ENCODE measurements around the gene MSL3. TPM values are rescaled to one million over a fixed set of nuclear protein-coding genes. Genes with fewer than 3 reads are reported as not detected.

MSL3 gene
- total RNA-seq, 1 experiment from 2014 or later, result 25.4 TPM

DNA sequence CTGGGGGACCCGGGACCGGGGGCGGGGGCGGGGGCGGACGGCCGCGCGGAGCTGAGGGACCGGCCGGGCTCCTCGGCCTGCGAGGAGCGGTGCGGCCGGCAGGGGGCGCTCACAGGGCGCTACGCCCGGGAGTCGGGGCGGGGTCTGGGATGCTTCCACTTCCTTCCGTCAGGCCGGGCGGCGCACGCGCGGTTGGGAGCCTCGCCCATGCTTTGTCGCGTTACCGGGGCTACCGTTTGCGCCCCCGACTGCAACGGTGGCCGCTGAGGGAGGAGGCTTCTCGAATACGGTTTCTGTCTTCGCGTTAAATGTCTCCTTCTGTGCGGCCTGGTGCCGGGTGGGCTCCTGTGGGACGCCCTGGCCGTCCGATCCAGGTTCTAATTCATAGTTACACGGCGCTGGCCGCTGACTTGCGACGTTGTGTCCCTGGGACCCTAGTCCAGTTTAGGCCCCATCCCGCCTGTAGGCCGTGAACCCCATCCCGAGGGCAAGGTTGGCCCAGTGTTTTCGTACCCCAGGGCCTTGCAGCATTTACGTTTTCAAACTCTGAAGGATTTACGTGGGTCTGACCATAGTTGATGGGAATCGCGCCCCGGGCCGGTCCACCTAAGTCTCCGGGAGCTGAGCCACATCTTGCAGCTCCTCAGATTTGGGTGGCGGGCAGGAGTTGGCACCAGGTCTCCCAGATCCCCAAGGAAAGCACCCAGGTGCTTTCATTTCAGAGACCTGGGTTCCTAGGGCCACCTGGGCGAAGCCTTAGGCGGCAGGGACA, 549 bp downstream of the MSL3 start:
- peak; percentile 76 for DNase-seq (ENCODE audit: extremely low read depth, low read depth)

DNA sequence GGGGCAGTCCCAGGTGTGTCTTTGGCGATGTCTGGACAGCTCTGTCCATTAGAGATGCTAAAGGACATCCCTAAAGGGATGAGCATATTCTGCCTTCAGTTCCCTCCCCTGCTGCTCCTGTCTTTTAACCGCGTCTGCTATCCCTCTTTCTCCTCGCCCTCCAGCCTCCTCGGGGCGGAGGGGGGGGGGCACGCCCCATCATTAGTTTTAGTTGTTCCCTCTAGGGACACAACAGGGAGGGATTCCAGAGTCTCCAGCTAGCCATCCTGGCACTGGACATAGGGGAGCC, 1.1 kb downstream of the MSL3 start:
- no peak for DNase-seq (ENCODE audit: extremely low read depth, low read depth)

DNA sequence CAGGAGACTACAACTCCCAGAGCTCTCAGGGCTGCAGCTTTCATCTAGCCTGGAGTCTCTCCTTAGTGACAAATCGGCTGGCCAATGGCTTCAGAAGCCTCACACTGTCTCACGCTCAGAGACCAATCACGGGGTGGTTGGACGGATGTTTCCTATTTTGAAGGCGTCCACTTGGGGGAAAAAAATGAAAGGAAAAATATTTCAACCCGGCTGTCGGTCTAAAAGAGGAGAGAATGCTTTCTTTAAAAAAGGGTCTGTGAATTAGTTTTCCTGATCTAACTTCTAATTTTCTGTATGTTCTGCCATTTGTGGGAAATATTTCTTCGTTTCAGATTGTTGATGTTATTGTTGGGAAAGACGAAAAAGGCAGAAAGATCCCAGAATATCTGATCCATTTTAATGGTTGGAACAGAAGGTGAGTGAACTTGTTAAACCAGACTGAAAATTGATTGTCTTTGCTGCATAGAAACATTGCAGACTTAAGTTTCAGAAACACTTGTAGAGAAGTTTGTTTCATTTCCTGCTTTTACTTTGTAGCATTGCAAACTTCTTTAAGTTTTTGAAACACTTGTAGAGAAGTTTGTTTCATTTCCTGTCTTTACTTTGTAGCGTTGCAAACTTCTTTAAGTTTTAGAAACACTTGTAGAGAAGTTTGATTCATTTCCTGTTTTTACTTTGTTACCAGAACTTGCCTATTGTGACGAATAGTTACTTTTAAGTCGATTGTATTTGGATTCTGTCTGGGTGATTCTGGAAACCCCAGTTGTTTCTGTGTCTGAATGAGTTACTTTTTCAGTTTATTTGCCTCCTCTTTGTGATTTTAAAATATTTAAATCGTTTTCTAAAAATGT, 1.6 kb downstream of the MSL3 start:
- DNase-seq (ENCODE audit: extremely low read depth, low read depth), result peak; percentile 94

DNA sequence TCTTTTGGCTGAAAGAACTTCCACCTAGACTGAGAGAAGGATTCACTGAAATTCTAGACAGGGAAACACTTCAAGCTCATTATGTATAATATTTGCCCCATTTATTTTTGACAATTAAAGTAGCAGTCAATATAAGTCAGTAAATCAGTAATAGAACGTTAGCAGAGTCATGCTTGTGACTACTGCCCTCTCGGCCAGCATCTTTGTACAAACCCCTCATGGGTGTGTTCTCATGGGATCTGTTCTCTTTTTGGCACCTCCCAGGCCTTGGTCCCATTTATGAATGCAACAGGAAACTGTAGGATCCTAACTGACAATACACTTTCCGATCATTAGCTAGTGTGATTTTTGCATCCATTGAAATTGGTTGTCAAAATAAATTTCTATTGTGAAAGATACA, 2.9 kb downstream of the MSL3 start:
- no peak for DNase-seq (ENCODE audit: extremely low read depth, low read depth)

DNA sequence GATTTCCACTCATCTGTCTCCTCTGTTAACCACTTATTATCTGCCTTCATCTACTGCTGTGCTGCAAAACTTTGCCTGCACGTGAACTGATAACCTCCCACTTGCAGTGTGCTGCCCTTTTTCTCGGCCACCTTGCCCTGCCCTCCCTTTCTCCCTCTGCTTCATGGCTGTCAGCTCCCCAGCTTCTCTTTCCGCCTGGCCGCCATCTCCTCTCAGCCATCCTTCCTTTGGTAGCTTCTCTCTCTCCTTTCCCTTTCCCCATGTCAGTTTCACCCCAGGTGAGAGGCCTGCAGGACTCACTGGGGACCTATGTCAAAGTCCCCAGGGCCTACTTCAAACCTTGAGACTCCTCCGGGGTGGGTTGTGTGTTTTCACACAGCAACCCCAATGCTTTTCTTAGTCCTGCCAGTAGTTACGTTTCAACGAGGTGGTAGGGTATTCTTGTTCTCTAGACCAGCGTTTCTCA, 6.6 kb downstream of the MSL3 start:
- no peak for DNase-seq (ENCODE audit: extremely low read depth, low read depth)

DNA sequence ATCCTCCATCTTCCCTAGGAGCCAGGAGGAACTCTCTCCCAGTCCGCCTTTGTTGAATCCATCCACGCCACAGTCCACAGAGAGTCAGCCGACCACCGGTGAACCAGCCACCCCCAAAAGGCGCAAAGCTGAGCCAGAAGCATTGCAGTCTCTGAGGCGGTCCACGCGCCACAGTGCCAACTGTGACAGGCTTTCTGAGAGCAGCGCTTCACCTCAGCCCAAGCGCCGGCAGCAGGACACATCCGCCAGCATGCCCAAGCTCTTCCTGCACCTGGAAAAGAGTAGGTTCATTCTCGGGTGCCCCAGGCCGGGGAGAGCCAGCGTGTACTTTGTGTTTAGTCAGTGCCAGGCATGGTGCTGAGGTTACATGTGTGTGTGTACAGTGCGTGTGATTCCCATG, 7.4 kb downstream of the MSL3 start:
- no peak for DNase-seq (ENCODE audit: extremely low read depth, low read depth)

DNA sequence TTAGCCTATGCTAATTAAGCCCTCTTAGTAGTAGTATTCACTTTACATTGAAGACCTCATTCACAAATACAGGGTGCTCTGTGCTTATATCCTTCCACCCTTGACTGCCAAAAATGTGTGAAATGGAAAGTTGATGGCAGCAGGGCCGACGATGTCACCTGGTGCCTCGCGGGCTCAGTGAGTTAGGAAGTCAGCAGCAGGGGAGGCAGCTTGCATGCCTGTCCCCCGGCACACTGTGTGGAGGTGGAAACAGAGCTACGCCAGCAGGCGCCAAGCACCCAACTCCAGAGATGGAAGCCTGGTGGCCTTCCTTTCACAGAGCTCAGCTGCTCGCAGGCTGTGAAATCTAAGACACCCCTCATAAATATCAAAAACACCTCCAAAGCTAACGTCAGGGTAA, 8.4 kb downstream of the MSL3 start:
- no peak for DNase-seq (ENCODE audit: extremely low read depth, low read depth)

DNA sequence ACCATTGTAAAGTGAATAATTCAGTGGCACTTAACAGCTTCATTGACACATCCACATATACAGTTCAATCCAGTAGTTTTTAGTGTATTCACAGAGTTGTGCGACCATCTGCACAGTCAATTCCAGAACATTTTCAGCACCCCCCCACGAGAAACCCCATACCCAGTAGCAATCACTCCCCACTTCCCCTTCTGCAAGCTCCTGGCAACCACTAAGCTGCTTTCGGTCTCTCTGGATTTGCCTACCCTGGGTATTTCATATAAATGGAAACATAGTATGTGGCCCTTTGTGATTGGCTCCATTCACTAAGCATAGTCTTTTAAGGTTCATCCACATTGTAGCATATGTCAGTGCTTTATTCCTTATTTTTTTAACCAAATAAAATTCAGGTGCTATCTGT, 10.0 kb downstream of the MSL3 start:
- no peak for DNase-seq (ENCODE audit: extremely low read depth, low read depth)

DNA sequence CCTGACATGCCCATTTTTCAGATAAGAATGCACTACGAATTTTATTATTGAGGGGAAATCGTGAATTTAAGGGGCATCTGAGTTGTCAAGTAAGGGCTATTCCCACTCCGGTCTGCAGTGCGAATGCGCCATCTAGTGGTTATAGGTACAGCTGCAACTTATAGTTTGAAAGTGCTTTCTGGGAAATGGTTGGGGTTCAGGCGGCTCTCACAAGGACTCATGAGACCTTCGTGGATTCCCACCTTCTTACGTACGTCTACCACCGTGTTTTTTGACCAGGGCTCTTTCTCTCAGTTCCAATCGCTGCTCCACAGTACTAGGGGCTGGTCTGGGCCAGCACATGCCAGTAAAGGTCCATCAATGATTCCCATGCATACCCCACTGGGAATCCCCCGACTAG, 12.3 kb downstream of the MSL3 start:
- peak; percentile 51 for DNase-seq (ENCODE audit: extremely low read depth, low read depth)

DNA sequence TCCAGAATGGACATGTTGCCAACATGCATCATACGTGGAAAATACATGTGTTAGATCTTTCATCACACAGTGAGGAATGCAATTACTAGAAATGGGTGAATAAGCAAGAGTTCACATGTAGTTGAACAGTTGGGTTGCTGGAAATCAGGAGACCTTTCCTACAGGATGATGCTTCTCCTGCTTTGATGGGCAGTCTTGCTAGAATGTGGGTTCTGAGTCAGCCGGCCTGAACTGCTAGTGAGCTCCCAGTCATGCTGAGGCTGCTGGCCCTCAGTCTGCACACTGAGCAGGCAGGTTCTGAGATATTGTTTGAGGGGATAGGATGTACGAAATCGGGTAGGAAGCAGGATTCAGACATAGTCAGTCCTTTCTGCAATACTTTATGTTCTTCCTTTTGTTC, 20.2 kb downstream of the MSL3 start:
- DNase-seq (ENCODE audit: extremely low read depth, low read depth), result no peak

DNA sequence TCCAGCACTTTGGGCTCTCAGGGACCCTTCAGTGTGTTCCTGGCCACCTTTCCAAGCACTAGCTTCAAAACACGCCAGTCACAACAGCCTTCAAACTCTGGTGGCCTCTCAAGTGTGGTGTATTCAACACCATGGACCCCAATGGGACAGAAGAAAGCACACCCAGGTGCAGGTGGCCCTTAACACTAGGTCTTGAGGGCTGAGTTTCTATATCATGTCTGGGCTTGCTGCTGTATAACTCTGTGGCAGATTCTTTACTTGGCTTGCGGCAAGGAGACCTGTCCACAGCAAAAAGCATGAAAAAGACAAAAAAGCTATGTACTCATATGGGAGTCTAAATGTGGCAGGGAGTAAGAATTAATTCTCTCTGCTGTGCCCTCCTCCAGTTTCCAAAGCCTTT, 23.1 kb downstream of the MSL3 start:
- no peak for DNase-seq (ENCODE audit: extremely low read depth, low read depth)

DNA sequence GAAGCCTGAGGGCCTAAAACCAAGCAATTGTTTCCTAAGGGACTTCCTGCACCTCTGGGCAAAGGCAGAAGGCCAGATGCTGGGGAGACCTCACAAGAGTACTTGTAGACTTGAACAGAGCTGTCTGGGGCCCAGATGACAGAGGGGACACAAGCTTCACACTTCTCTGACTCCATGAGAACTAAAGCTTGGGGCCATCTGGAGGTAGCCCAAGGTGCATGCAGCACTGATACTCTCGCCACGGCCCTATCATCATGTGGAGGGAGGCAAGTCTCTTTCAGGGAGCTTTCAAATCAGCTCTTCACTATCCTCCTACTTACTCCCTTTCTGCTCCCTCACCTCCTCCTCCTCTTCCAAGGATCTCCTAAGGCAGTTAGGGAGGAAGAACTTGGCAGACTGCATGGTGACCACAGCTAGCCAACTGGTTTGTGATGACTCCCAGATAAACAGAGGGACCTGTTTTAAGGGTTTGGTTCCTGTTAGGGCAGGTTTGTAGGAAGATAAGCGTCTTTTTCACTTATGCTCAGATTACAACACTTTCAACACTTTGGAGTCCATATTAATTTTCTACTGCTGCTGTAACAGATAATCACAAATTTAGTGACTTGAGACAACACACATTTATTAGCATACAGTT, 23.8 kb downstream of the MSL3 start:
- no peak for DNase-seq (ENCODE audit: extremely low read depth, low read depth)

DNA sequence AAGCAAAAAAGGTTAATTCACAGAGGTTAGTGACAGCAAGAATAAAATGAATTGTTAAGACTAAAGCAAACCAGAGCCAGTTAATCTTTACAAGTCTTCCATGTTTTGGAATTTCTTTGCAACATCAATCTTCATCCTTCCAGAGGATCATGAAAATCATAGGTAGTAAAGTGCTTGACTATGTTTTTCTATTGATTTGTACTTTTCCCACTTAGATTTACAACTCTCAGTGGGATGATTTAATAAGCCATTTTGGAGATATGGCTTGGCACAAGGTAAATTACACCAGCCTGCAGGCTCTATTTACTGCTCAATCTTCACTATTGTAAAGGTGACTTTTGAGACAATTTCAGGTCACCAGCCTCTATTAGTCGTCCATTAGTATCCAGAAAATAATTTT, 26.5 kb downstream of the MSL3 start:
- DNase-seq (ENCODE audit: extremely low read depth, low read depth), result no peak

DNA sequence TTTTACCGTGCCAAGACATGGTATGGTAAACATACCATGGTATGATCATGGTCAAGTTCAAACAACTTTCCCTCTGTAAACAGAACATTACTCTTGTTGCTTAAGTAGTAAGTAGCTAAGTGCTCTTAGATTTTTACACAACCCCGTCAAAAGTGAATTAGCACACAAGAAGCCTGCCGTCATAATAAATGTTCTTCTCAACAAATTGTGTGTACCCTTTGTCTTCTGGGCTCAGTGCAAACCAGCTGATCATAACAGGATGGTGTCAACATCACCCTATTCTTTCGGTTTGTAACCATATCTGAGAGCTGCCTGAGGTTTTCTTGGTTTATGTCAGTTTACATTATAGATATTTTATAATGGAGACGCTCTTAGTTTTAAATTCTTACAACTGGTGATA, 28.8 kb downstream of the MSL3 start:
- no peak for DNase-seq (ENCODE audit: extremely low read depth, low read depth)

DNA sequence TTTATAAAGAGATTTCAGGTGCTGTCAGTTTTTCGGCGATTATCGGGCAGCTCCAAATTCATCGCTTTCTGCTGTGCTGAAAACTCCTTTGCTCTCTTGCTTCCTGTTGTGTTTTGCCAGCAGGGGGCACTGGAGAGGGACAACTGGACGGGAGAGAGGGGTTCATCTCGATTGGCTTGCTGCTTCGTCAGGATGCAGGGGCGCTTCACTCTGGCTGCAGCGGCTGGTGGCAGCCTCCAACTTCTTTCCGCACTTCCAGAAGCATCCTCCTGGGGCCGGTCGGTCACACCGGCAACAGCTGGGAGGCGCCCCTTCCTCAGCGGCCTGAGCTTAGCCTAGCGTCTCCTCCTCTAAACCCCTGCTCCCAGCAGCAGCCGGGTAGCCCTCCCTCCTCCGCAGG, 29.5 kb downstream of the MSL3 start:
- no peak for DNase-seq (ENCODE audit: extremely low read depth, low read depth)

DNA sequence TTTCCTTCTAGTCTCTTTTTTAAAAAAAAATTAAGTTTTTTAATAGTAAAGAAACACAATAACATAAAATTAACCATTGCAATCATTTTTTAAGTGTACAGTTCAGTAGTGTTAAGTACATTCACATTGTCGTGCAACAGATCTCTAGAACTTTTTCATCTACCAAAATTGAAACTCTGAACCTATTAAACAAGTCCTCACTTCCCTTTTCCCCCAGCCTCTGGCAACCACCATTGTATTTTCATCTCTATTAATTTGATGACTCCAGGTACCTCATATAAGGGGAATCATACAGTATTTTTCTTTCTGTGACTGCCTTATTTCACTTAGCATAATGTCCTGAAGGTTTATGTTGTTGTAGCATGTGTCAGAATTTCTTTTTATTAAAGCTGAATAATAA, 31.8 kb downstream of the MSL3 start:
- no peak for DNase-seq (ENCODE audit: extremely low read depth, low read depth)

DNA sequence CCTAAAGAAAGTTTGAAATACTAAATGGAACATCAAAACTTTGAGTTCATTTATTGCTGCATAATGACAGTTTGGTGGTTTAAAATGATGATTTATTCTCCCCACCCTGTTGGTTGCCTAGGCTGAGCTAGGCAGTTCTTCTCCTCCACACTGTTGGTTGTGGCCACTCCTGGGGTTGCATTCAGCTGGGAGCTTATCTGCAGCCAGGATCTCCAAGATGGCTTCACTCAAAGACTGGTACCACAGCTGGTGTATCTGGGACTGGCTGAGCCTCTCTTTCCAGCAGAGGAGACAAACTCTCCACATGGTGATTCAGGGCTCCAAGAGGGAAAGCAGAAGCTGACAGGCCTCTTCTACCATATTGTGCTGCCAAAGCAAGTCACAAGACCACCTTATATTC, 33.1 kb downstream of the MSL3 start:
- no peak for DNase-seq (ENCODE audit: extremely low read depth, low read depth)

DNA sequence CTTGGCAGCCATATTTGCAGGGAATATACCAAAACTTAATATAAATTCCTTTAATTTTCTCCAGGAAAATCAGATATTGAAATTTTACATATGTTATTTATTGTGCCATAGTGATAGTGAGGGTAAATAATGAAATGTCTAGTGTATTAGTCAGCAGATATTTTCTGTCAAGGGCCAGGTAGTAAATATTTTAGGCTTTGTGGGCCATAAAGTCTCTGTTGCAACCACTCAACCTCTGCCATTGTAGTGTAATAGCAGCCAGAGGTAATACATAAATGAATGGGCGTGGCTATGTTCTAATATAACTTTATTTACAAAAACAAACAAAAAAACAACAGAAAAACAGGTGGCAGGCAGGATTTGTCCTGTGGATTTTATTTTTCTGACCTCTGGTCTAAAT, 33.5 kb downstream of the MSL3 start:
- no peak for DNase-seq (ENCODE audit: extremely low read depth, low read depth)

DNA sequence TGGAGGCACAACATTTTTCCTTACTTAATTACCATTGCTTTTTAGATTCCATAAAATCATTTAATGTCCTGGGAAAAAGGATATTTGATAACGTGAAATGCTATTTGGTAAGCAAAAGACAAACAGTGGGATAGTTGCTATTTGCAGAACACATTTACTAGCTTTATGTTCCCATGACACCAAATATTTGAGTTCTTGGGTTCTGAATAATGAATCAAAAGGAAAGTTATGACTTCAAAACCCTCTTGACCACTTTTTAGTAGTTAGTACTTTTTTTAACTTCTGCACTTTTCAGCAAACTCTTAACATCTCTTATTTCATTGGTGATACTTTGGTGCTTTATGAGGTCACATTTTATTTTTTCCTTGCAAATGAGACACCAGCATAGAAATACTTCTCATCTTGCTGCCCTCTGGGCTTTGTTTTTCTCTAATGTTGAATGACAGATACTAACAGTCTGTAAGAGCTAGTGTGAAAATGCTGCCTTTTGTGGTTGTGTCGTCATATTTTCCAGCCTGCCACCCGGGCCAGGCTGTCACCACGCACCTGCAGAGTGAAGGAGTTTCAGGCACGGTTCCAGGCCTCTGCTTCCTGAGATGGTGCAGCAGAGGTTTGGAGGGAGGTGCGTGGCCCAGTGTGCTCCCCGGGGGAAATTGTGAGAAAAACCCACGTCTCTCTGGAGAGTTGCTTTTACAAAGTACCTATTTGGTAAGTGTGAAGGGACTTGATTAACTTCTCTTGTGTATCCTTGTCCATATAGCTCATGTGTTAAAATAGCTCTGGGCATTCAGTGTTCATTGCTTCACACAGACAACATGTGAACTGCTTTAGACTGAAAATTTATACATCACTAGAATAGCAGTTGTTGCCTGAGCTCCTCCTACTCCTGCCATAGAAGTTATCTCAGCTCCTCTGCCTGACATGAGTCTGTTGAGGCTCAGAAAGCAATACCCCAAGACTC, 34.7 kb downstream of the MSL3 start:
- no peak for DNase-seq (ENCODE audit: extremely low read depth, low read depth)

DNA sequence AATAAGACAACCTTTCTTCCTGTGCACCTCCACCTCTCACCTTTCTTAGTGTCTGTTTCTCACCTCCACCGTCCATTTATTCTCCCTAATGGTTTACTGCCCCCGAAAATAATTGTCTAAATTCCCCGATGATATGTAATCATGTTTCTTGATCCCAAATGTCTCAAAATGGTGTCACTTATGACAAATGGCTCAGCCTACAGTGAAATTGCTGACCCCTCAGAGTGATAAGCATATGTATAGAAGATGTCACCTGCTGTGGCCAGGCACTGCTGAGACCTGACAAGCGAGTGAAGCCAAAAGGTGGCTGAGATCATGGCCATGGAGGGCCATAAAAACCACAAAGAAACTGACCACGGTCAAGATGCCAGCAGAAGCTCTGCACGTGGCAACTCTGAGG, 35.7 kb downstream of the MSL3 start:
- DNase-seq (ENCODE audit: extremely low read depth, low read depth), result no peak

DNA sequence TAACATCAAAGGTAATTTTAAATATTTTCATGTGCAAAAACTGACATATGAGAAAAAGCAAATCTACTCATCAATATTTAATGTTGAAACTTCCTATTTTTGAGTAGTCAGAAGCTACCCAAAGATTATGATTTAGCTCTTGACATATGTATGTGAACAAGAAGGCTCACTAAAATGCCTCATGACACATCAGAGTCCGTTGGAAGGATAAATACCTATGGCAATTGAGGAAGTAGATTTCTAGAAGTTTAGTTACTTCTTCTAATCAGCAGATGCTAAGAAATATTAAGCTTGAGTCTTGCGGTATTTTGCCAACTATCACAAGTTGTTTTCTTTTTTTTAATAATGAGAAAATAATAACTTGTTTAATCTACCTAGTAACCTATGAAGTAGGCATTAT, 55.3 kb downstream of the MSL3 start:
- no peak for DNase-seq (ENCODE audit: extremely low read depth, low read depth)

Measured in NCI-H460 (cell line).